Measurements from ENCODE around the gene PLB1.
A peak's percentile ranks its signal among the peaks of the same experiment; 100 is the strongest.

Gene PLB1

DNA sequence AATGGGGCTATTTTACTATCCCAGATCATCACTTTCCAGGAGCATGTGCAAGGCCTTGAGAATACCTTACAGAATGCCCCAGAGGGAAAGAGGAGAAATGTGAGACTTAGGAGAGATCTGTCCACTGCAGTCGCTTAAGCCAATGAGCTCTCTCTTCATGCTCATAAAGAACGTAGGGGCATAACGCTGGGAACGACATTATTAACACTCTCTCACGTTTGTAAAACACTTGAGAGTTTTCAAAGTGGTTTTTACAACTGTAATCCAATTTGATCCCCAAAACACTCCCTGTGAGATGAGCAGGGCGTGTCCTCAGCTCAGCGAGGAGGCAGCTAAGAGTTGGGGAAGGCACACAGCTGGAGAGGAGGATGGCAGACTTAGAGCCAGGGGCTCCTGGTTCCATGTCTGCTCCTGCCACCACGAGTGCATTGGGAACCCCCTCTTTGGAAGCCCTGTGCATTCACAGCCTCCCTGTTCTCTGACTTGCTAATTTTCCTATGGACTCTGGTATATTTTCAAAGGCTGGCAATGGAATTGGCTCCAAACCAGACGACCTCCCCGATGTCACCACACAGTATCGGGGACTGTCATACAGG, 97.4 kb downstream of the PLB1 start:
- DNase-seq (ENCODE audit: low read depth) = no peak

DNA sequence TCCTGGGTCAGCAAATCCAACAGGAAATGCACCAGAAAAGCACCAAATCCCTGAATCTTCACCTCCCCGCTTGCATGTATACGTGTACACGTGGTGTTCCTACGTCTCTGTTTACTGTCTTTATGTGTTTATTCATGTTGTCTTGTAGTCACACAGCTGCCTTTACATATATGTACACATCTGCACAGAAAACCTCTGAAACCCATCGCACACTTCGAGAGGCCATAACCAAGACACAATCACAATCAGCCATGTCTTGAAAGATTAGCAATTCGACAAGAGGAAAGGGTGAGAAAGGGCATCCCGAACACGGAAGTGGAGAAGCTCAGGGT, 98.1 kb downstream of the PLB1 start:
- no peak for DNase-seq (ENCODE audit: low read depth)

GRCh38 chr2:28594332-28595108, 98.7 kb downstream of the PLB1 start:
- DNase-seq (ENCODE audit: low read depth) = peak; percentile 89

DNA sequence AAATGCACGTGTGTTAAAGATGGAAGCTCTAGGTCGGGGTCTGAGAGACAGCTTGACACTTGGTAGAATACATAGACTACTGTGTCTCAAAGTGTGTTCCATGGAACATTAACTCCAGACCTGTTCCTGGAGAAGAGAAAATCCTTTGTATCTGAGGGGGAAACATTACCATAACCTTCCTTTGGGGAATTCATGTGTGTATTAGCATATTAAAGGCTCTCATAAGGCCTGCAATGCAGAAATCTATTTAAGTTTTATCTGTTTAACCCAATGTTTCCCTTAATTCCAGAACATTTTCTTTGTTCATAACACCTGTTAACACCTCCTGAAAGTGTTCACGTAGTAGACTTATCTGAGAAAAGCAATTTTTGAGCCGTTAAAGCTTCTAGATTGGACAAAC, 99.5 kb downstream of the PLB1 start:
- DNase-seq (ENCODE audit: low read depth) = no peak

- no peak for DNase-seq (ENCODE audit: low read depth)
Observed at GRCh38 chr2:28598484-28598883, 102.6 kb downstream of the PLB1 start.

GRCh38 chr2:28600181-28600580, 104.3 kb downstream of the PLB1 start:
- no peak for DNase-seq (ENCODE audit: low read depth)

DNA sequence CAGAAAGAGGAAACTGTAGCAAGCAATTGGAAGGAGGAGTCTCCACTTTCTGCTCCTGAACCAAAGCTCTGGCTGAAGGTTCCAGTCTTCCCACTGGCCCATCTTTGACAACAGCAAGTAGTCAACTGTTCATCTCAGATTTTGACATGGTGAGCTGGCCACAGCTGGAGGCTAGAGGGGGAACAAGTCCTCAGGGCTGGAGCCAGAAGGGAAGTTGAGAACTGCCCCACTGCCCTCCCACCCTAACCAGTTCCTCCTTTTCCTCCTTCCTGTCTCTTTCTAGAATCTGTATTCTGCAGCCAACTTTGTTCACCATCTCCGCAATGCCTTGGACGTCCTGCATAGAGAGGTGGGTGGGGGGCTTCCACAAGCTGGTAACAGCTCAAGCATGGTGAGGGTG, 105.8 kb downstream of the PLB1 start:
- no peak for DNase-seq (ENCODE audit: low read depth)

DNA sequence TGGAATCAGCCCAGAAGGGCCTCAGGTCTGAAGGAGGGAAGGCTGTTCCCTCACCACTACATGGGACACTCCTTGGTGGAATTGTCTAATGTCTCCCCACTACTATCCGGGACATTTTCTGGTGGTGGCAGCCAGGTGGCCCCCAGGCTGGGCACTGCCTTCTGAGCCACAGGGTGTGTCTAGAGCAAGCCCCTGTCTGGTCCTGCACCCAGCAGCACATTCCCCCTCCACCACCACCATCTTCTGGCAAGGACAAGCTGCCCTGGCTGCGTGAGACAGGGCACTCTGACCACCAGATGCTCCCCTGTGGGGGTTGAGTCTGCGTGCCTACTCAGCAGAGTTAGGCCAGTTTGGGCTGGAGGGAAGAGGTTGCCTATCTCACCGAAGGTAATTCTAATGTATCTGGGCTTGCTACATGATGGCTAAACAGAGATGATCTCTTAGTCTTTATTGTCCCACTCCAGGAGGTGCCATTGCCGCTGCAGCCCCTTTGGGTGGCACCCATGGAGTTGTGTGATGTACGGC, 106.3 kb downstream of the PLB1 start:
- no peak for DNase-seq (ENCODE audit: low read depth)

DNA sequence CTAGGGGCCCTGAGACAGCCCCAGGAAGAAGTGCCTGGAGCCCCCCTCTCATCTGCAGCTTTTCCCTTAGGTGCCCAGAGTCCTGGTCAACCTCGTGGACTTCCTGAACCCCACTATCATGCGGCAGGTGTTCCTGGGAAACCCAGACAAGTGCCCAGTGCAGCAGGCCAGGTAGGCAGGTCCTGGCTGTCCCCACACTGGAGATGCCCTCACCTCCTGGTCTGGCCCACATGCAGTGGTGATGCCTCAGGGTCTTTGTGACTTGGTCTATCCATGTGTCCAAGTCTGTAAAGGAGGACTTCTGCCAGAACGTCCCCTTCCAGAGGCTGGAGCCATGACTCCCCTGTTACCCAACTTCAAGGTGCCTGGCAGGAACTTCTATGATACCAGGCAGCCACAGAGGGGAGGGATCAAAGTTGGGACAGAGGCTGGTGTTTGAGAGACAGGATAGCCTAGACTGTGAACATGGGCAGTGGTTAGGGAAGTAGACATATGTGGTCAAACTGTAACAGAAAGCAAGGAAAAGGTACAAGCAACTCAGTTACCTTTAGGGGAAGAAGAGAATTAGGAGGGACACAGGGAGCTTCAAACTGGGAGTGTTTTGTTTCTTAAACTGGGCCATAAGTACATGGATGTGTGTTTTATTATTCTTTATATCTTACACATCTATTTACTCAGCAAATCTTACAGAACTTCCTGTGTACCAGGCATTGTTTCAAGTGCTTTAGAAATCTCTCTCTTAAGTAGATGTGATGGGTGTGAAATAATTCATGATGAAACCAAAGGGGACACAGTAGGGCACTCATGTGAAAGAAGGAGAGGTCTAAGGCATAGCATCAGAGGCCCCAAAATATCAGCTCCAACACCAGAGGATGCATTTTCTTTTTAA, 107.1 kb downstream of the PLB1 start:
- no peak for DNase-seq (ENCODE audit: low read depth)

- DNase-seq (ENCODE audit: low read depth) = no peak
Observed at GRCh38 chr2:28603821-28604220, 108.0 kb downstream of the PLB1 start.

- DNase-seq (ENCODE audit: low read depth) = no peak
Observed at GRCh38 chr2:28604284-28604843, 108.5 kb downstream of the PLB1 start.

DNA sequence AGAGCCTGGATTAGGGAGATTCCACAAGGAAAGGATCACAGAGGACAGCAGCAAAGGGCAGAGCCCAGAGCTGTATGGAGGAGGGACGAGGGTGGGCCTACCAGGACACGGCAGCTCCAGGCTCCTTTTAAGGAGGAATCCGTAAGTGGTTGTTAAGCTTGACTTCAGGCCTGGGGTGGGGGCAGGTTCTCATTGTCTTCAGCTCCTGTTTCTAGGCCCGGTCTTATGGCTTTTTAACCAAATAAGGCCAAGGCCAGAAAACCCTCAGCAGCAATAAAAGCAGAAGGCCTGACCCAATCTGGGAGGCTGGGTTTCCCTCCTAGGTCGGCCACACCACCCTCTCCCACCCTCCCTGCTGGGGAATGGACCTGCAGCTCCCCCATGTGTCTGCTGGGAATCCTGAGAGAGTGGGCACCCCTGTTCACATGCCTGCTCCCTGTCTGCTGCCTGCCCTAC, 111.2 kb downstream of the PLB1 start:
- no peak for DNase-seq (ENCODE audit: low read depth)

DNA sequence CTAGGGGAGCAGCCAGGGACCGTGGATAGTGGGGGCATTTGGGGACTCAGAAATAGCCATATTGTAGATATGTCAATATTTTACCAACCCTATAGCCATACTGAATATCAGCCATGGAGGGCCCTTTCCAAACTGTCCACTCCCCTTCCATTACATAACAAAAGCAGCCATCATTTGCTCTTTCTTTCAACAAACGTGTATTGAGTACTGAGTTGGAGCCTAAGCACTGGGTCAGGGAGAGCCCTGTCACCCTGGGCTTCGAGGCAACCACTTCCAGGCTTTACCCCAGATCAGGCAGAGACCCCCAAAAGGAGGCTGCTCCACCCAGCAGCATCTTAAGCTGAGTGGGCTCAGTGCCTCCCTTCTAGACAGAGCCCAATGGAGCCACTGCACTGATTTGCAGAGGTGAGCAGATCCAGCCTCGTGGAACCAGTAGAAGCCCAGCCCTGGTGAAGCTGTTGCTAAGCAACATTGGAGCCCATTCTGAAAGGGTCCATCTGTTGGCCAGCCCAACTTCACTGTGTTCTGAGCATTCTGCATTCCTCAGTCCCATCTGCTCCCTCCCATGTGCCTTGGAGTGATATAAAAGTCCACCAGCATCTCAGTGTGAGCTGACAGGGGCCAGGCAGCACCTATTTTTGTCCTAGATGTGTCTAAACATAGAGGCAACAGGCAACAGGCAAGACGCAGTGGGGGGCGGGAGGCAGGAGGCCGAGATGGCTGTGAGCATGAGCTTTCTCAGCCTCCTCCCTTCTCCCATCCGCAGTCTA, 112.1 kb downstream of the PLB1 start:
- no peak for DNase-seq (ENCODE audit: low read depth)

DNA sequence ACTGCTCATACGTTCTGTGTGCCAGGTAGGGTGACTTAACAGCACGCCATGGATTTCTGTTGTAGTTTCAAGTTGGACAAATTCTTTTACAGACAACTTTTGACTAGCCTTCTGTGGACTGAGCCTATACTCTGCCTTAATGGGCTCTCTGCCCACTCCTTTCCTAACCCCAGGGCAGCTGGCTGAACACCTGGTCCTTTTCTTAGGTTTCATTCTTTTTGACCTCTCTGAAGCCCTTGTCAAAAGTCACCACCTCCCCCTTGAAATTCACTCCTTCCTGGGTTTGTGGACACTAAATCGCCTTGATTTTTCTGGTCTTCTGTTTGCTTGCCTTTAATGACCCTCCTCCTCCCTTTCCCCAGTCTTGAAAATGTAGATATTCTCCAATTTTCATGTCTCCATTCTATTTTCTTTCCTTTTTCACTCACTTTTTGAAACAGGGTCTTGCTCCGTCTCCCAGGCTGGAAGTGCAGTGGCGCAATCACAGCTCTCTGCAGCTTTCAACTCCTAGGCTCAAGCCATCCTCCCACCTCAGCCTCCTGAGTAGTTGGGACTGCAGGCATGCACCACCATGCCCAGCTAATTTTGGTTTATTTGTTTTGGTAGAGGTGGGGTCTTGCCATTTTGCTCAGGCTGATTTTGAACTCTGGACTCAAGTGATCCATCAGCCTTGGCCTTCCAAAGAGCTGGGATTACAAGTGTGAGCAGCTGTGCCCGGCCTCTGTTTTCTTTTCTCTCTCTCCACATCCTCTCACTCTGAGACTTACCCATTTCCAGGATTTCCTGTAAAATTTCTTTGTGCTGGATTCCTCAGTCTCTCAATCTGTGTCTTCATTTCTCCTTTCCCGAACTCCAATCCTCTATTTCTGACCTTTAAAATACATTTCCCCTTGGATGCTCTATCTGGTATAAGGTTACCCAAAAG, 112.9 kb downstream of the PLB1 start:
- no peak for DNase-seq (ENCODE audit: low read depth)

DNA sequence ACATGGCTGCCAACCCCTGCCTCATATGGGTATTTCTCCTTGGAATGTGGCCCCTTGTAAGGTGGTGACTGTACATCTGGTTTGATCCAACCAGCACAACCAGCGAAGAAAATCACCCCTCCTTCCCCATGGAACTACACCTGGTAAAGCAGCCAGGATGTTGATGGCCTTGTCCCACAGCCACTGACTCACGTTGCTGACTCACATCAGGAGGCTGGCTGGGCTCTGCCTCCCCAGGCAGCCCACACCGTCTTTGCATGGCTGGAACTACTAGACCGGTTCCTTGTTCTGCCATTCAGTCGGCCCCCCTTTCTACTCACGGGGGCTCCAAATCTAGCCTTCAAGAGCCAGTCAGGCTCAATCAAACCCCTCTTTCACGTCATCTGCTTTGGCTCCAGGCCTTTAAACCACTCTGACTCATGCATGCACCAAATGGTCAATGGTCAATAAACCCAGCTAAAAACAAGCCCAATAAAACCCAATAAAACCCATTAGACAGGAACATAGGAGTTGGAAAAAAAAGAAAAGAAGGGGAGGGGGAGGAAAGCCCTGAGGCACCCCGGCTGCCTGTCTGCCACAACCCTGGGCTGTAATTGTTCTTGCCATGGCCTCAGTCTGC, 114.8 kb downstream of the PLB1 start:
- DNase-seq (ENCODE audit: low read depth) = no peak

DNA sequence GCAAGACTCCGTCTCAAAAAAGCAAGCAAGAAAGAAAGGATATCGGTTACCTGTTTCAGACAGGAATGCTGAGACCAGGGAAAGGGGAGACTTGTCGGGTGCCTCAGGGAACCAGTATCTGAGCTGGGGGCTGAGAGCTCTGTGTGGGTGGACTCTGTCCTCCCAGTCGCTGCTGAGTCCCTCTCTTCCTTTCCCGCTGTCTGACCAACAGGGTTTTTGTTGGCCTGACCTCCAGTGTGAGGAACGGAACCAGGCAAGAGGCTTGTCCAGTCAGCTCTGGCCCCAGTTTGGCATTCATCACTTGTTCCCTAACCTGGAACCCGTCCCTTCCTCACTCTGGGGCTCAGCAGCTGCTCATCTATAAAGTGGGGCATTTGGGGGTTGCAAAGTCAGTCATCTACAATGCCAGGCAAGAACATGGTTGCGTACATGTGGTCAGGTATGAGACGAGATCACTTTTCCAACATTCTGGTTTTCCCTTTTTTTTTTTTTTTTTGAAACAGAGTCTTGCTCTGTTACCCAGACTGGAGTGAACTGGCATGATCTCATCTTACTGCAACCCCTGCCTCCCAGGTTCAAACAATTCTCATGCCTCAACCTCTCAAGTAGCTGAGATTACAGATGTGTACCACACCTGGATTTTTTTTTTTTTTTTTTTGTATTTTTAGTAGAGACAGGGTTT, 116.4 kb downstream of the PLB1 start:
- no peak for DNase-seq (ENCODE audit: low read depth)

GRCh38 chr2:28613186-28613585, 117.3 kb downstream of the PLB1 start:
- no peak for DNase-seq (ENCODE audit: low read depth)

DNA sequence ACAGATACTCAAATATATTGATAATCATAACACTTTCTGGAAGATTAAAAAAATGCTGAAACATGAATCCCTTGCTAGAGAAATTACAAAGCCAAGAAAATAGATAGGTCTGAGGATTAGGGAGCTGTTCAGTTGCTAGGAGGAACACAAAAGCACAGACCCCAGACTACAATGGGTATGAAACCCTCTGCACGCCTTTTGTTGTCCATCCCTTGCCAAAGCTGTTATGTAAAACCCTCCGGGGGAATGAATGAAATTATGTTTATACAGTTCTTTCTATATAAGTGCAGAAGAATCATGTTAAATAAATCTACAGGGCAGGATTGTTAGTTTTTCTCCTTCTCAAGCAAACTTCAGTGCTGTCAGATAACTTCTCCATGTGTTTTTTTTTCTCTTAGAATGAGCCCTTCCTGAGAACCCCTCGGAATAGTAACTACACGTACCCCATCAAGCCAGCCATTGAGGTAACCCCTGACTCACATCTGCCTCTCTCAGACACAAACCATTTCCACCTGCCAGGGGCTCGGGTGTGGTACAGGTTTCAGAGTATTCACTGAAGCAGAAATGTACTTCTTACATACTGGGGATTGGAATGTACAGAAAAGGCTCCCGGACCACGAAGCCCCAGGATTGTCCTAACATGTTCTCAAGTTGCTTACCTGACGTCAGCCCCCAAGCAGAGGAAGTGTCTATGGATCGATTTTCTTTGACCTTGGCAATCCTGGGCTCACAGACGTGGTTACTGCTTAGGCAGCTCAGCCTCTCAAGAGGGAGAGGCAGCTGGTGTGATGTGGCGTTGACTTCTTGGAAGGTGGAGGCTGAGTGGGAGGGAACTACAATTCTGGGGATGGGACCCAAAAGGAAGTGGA, 118.0 kb downstream of the PLB1 start:
- no peak for DNase-seq (ENCODE audit: low read depth)
